GM19328 (cell line): Measurements from ENCODE around the gene SLC5A2.
A peak's percentile ranks its signal among the peaks of the same experiment; 100 is the strongest.
"Not testable (repeated sequence)": the region's sequence is repeated elsewhere in the genome, so short reads cannot be mapped to it uniquely, and the experiment has no call there.

Experiments
- ATAC-seq: cut with Tn5 transposase; IDR thresholded peaks from one replicate; pipeline ENCODE4 v1.9.1; 2021; ENCODE audit warnings: mild to moderate bottlenecking, moderate library complexity; ENCODE audit not compliant: unreplicated experiment

Gene SLC5A2

GRCh38 chr16:31483081-31483480, at the start of gene SLC5A2:
Gene SLC5A2 (plus strand): TSS chr16:31483123. CDS start chr16:31483137, 14 bp downstream.
- ATAC-seq, result no peak

- ATAC-seq, result no peak
Observed at GRCh38 chr16:31435341-31436220, 47.3 kb upstream of the SLC5A2 start.

DNA sequence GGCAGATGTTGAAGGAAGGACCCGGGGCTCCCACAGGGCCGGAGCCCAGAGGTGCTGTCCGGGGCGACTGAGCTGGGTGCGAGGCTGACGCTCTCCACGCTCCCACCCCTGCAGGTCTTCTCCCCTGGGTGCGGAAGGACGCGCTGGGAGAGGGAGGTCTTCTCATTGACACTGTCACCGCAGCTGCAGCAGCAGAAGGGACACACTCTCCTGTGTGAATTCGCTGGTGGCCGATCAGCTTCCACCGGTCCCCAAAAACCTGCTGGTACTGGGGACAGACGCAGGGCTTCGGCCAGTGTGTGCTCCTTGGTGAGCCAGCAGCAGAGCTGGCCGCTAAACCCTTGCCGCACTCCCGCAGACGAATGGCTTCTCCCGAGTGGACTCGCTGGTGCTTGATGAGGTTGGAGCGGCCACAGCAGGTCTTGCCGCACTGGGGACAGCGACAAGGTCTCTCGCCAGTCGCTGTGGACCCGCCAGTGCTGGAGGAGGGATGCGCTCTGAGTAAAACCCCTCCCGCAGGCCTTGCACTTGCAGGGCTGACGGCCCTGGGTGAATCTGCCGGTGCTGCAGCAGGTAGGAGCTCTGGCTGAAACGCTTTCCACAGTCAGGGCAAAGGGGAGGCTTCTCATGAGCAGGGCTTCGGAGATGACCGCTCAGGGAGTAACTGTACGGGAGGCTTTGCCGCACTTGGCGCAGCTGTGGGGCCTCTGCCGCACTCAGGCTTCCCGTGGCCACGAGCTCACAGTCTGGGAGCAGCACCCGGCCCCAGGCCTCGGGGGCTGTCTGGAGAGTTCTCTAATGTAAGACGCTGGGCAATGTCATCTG, 46.5 kb upstream of the SLC5A2 start:
- ATAC-seq, result no peak

GRCh38 chr16:31438414-31438813, 44.5 kb upstream of the SLC5A2 start:
- ATAC-seq, result no peak

DNA sequence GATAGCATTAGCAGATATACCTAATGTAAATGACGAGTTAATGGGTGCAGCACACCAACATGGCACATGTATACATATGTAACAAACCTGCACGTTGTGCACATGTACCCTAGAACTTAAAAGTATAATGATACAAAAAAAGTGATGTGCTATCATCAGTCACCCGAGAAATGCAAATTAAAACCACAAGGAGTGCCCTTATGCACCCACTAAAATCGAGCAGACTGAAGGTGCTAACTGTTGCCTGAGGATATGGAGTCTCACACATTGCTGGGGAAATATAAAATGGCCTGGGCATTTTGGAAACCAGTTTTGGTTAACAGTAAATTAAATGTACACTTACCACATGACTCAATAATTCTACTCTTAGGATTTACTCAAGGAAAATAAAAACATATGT, 43.9 kb upstream of the SLC5A2 start:
- not testable (repeated sequence) for ATAC-seq

DNA sequence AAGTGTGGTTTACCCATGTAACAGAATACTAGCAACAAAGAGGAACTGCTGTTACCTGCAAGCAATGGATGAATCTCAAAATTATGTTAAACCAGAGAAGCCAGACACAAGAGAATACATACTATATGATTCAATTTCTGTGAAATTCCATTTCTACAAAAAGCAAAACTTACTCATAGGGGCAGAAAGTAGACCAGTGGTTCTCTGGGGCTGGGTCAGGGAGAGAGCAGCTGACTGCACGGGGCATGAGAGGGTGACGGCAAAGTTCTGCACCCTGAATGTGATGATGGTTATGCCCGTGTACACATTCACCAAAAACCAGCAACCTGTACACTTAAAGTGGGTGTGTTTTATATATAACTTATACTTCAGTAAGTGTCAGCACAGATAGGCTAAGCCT, 43.4 kb upstream of the SLC5A2 start:
- ATAC-seq, result no peak

DNA sequence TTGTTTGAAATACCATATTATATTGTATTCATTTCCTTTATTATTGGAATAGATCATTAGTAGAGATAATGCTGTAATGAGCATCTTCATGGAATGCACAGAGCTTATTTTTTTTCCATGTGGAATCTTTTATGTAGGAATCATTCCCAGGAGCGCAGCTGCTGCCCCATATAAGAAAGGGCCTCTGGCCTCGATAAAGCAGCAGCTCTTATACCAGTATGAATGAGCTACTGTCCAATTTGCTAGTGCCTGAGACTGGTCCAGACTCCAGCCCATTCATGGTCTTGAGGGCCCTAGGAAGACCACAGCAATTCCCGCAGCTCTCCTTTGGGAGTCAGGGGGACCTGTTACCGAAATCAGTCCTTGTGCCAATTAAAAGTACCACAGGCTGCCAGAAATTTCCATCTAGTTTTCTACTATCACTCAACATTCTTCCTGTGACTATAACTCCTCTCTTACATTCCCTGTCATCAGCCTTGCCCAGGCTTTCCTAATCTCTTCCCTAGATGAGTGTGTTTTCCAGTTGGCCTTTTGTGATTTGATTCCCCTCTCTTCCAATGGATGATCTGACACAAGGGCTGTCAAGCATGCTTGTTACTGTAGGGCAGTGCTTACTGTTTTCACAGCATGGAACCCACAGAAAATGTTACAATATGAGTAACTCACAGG, 42.3 kb upstream of the SLC5A2 start:
- ATAC-seq, result no peak

DNA sequence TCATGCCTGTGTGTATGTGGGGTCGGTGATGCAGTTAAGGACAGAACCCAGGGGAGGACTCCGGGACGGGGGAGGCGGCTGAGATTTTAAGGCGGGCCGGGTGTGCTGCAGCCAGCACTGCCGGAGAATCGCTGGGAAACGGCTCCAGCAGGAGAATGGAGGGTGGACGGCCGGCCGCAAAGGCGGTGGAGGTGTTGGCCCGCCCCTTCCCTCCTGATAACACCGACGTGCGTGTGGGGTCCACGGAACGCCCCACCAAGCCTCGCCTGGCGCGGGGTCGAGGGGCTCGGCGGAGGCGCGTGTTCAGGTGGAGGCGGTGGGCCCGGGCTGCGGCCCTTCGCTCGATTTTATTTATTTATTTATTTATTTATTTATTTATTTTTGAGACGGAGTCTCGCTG, 41.0 kb upstream of the SLC5A2 start:
- ATAC-seq, result no peak

DNA sequence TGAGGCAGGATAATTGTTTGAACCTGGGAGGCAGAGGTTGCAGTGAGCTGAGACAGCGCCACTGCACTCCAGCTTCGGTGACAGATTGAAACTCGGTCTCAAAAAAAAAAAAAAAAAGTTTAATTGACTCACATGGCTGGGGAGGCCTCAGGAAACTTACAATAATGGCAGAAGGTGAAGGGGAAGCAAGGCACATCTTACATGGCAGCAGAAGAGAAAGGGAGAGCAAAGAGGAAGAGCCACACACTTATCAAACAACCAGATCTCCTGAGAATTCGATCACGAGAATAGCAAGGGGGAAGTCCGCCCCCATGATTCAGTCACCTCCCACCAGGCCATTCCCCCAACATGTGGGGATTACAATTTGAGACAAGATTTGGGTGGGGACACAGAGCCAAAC, 37.0 kb upstream of the SLC5A2 start:
- not testable (repeated sequence) for ATAC-seq

- ATAC-seq, result no peak
Observed at GRCh38 chr16:31451201-31451600, 31.7 kb upstream of the SLC5A2 start.

DNA sequence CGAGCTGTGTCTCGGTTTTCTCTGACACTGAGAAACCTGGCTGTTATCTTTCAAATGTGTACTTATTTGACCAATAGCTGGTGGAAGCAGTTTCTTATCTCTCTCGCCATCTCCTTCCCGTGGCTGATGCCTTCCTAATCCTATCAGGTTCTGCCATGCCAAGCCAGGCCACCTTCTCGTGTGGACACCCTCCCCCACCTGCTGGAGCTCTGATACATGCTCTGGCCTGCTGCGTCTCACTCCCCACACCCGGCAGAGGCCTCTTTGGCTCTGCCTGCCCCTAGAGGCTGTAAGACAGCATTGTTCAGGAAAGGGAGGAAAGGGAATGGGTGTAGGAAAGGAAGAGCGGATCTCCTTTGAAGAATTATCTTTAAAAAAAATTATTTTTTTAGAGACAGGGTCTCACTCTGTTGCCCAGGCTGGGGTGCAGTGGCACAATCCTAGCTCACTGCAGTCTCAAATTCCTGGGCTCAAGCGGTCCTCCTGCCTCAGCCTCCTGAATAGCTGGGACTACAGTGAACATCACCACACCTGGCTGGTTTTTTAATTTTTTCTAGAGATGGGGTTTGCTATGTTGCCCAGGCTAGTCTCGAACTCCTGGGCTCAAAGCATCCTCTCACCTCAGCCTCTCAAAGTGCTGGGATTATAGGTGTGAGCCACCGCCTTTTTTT, 31.1 kb upstream of the SLC5A2 start:
- no peak for ATAC-seq

DNA sequence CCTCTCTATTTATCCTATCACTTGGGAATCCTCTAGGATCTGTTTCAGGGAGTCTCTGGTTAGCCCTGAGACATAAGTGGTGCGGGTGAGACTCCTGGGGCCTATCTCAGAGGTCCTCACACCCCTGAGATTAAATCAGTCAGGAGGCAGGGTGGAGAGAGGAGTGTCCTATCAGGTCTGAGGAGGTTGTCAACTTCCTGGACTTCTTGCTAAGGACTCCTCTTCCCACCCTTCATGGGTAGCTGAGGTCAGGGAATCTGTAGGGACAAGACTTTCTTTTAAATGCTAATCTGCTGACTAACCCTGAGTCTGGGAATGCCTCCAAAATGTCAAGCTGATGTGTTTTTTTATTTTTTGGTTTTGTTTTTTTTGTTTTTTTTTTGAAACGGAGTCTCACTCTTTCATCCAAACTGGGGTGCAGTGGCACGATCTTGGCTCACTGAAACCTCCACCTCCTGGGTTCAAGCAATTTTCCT, 30.3 kb upstream of the SLC5A2 start:
- no peak for ATAC-seq

DNA sequence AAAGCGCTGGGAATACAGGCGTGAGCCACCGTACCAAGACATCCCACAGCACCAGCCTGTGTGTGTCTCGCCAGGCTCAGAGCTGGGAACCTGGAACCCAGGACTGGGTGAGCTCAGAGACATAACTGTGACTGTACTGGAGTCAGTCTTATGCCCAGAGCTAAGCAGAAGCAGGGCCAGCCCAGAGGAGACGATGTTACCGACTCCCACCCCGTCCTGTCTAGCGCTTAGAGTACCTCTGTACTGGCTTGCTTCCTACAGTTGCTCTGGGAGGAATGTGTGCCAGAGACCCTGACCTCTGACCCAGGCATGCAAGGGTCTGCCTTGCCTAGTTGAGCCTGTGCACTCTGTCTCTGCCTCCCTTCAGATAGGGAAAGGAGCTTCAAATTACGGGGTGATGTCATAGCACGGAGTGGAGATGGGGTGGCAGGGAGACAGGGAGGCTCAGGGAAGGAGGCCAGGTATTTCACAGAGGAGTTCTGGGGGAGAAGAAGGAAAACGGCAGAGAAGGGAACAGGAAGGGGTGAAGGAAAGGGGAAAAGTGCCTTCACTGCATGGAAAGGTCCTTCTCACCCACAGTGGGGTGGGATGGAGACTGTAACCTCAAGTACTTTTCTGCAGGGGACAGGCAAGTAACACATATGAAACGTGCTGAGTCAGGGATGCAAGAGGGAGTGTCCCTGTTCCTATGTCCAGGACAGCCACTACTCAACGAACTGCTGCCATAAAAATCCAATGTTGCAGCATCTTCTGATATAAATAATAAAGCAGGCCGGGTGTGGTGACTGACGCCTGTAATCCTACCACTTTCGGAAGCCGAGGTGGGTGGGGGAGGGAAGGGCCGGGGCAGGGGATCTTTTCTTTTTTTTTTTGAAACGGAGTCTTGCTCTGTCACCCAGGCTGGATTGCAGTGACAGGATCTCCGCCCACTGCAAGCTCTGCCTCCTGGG, 29.4 kb upstream of the SLC5A2 start:
- ATAC-seq, result no peak

DNA sequence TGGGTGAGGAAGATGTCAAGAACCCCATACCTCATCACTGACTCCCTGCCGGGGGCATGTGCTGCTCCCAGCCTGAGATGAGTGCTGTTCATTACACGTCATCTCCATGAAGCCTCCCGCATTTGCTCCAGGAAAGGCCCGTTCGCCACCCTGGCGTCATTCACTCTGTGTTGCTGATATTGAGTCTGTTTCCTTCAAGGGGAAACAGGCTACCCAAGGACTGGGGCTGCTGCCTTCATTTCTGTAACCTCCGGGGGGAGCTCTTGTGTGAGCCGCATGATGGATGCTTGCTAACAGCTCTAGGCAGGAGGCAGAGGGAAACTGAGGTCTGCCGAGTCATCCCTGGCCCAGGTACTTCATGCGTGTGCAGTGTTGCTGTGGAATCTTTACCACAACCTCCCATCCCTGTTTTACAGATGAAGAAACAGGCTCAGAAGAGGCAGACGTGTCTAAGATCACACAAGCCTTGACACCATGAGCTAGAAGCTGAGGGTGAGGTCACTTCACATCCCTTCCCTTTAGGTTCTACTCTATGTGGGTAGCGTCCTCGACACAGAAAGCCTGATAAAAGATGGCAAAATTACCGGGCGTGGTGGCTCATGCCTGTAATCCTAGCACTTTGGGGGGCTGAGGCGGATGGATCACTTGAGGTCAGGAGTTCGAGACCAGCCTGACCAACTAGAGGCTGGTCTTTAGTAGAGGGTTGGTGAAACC, 27.2 kb upstream of the SLC5A2 start:
- no peak for ATAC-seq

DNA sequence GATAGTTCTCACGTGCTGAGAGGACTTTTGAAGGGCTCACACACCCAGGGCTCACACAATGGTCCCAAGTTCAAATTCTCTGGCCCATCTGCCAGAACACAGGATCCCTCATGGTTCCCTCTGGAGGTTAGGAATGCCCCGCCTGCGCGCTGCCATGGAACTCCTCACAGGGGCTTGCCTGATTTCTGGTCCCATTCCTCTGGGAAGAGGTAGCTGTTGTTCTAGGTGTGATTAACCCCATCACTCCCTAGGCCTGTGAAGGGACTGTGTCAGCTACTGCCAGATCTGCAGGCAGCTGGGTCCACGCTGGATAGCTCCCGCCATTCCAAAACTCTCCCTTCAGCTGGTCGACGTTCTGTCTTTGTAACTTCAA, 25.9 kb upstream of the SLC5A2 start:
- ATAC-seq, result no peak

DNA sequence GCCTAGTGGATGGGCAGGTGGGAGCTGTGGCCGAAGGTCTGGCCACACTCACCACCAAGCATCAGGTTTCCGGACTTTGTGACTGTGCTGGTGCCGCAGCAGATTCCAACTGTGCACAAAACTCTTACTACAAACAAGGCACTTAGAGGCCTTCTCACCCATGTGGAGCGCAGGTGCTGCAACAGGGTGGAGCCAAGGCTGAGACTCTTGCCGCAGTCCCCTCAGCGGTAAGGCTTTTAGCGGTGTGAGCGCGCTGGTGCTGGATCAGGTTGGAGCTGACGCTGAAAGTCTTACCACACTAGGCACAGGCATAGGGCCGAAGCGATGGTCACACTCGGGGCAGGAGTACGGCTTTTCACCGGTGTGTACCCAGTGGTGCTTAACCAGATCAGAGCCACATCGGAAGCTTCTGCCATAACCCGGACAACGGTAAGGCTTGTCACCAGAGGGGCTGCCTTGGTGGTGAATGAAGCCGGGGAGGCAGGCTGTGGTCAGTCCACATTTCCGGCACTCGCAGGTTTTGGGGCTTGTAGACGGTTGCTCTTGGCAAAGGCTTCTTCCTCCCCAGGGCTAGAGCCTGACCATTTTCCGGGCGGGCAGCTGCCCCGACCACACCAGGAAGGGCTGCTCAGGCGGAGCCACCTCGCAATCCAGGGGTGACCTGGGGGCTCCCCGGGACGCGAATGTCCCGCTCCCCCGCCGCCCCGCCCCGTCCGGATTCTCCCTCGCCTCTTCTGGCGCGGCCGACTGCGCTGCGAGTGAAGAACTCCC, 24.7 kb upstream of the SLC5A2 start:
- no peak for ATAC-seq

DNA sequence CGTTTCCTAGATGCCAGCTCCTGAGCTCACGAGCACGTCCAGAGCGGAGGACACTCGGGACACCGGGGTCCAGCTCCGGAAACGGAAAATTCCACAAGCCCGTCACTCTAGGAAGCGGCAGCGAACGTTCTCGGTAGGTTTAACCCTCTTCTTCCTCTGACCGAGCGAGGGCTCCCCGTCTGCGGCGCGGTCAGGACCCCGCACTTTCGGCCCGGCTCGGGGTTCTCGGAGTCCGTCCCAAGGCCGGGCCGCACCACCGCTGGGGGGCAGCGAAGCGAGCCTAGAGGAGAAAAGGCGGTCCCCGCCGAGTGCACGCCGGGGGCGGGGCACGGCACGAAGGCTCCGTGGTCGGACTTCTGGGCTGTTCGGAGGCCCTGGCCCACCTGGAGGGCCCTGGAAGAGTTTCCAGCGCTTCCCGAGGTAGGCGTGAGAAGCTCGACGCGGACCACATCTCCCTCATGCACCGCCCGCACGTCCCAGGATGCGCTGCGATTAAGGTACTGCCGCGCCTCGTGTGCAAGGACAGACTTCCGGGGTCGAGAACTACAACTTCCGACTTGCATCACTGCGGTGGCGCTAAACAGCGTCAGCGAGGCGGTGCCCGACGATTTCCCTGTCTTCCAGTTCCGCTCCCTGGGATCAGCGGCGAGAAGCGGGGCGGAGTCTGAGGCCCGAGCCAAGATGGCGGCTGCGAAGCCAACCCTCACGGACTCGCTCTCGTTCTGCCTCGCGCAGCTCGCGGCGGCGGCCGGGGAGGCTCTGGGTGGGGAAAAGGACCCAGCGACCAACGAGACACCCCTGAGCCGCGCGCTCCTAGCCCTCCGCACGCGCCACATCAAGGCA, 23.9 kb upstream of the SLC5A2 start, which contains the start of gene ARMC5:
ARMC5 (plus strand) TSS at position 658 of the 843 bp plus-strand sequence; CDS start at position 682, 24 bp downstream.
- ATAC-seq, result peak; percentile 68
